MM.1S (cell line): ENCODE results near the gene RUNX2.

Source experiments
- DNase-seq: peaks from one replicate; pipeline ENCODE4 v3.0.0-alpha.2; 2015
- H2AFZ ChIP-seq: fragments of 300-600 bp; sonication (generic); 2 replicates; pipeline ENCODE4 v1.6.0; 2016; ENCODE audit warnings: antibody characterized with exemption, low read length
- H3F3A ChIP-seq: fragments of 300-600 bp; sonication (generic); 2 replicates; pipeline ENCODE4 v1.6.1; 2016; ENCODE audit warnings: mild to moderate bottlenecking, antibody characterized with exemption, low read length, moderate library complexity, mixed read lengths; ENCODE audit not compliant: insufficient read depth
- H3K27ac ChIP-seq: fragments of 300-600 bp; sonication (generic); 2 replicates; pipeline ENCODE4 v1.5.1; 2016; ENCODE audit warnings: mild to moderate bottlenecking, low read length
- H3K27me3 ChIP-seq: fragments of 300-600 bp; sonication (generic); replicated peaks from 2 replicates; pipeline ENCODE4 v1.6.0; 2016; ENCODE audit warnings: low read length; ENCODE audit not compliant: insufficient read depth
- H3K36me3 ChIP-seq: fragments of 300-600 bp; sonication (generic); replicated peaks from 2 replicates; pipeline ENCODE4 v1.6.1; 2016; ENCODE audit warnings: mild to moderate bottlenecking, low read length, mixed read lengths; ENCODE audit not compliant: insufficient read depth
- H3K4me1 ChIP-seq: fragments of 300-600 bp; sonication (generic); 2 replicates; pipeline ENCODE4 v1.6.1; 2016; ENCODE audit warnings: low read length, mixed read lengths
- H3K4me2 ChIP-seq: fragments of 300-600 bp; sonication (generic); 2 replicates; pipeline ENCODE4 v1.6.0; 2016; ENCODE audit warnings: low read depth, low read length
- H3K4me3 ChIP-seq: fragments of 300-600 bp; sonication (generic); 2 replicates; pipeline ENCODE4 v1.5.1; 2016; ENCODE audit warnings: low read length, mixed read lengths
- H3K79me2 ChIP-seq: fragments of 300-600 bp; sonication (generic); 2 replicates; pipeline ENCODE4 v1.6.1; 2016; ENCODE audit warnings: mixed run types, low read length, mixed read lengths
- H3K9ac ChIP-seq: fragments of 300-600 bp; sonication (generic); 2 replicates; pipeline ENCODE4 v1.6.1; 2016; ENCODE audit warnings: low read length, mixed read lengths
- H3K9me2 ChIP-seq: fragments of 300-600 bp; sonication (generic); replicated peaks from 2 replicates; pipeline ENCODE4 v1.6.1; 2016; ENCODE audit warnings: mild to moderate bottlenecking, low read length, mixed read lengths; ENCODE audit not compliant: insufficient read depth
- H3K9me3 ChIP-seq: fragments of 300-600 bp; sonication (generic); replicated peaks from 2 replicates; pipeline ENCODE4 v1.6.1; 2016; ENCODE audit warnings: mild to moderate bottlenecking, low read length, mixed read lengths; ENCODE audit not compliant: insufficient read depth
- H4K20me1 ChIP-seq: fragments of 300-600 bp; sonication (generic); 2 replicates; pipeline ENCODE4 v1.6.1; 2016; ENCODE audit warnings: mild to moderate bottlenecking, low read length, moderate library complexity, mixed read lengths; ENCODE audit not compliant: insufficient read depth
- EZH2 ChIP-seq: fragments of 300-600 bp; sonication (generic); optimal IDR thresholded peaks from 2 replicates; pipeline ENCODE3; 2017; ENCODE audit warnings: low read depth, mild to moderate bottlenecking, antibody characterized with exemption, low read length, mixed read lengths
- EZH2phosphoT487 ChIP-seq: fragments of 300-600 bp; sonication (generic); IDR thresholded peaks from 2 replicates; pipeline ENCODE4 v1.6.1; 2018; ENCODE audit warnings: antibody characterized with exemption, low read length
- TF ChIP-seq, protein P1 (sequence below): fragments of 300-600 bp; sonication (generic); IDR thresholded peaks from 2 replicates; pipeline ENCODE4 v1.5.1; 2016; ENCODE audit warnings: antibody characterized with exemption, low read length, mixed read lengths

The RUNX2 gene

DNA sequence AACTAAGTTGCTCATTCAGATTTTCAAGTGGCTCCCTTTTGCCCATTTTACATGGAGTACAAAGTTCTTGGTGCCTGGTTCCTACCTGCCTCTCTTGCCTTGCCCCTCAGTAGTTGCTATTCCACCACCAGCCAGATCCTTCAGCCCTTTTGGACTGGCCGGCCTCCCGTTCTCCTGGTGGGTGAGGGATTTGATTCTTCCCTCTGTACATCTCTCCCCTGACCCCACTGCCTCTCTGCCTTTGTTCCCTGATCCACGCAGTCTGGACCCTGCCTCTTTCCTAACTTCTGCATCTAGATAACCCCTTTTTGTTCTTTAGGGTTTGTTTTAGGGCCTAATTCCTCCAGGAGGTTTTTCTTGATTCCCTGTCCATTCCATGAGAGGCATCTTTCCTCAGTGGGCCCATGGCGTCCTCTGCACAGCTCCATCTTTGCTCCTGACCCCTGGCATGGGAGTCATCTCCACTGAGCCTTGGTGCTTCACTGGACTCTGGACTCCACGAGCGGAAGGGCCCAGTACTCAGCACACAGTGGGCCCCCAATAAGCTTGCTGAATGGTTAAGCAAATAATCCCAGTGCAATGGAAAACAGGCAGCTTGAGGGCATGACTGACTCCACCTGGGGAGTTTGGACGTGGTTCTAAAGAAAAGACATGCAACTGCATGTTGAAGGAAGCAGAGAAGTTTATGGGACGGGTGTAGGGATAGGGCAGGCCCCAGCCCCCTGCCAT lies 358.9 kb downstream of the RUNX2 start:
- H3K4me2 ChIP-seq, result no peak overlapping the region
- no peak for DNase-seq
- no peaks in the 10 kb centered on the region for H3K79me2 ChIP-seq
- no peaks in the 10 kb centered on the region for H3K9me3 ChIP-seq
- no peak overlapping the region for H2AFZ ChIP-seq
- no peak overlapping the region for H3K4me3 ChIP-seq
- no peaks in the 10 kb centered on the region for H3K9me2 ChIP-seq
- no peak overlapping the region for H3K27ac ChIP-seq
- H3K9ac ChIP-seq, result no peak overlapping the region
- TF ChIP-seq EZH2phosphoT487 (no peak), EZH2 (no peak)
- TF ChIP-seq, protein P1, sequence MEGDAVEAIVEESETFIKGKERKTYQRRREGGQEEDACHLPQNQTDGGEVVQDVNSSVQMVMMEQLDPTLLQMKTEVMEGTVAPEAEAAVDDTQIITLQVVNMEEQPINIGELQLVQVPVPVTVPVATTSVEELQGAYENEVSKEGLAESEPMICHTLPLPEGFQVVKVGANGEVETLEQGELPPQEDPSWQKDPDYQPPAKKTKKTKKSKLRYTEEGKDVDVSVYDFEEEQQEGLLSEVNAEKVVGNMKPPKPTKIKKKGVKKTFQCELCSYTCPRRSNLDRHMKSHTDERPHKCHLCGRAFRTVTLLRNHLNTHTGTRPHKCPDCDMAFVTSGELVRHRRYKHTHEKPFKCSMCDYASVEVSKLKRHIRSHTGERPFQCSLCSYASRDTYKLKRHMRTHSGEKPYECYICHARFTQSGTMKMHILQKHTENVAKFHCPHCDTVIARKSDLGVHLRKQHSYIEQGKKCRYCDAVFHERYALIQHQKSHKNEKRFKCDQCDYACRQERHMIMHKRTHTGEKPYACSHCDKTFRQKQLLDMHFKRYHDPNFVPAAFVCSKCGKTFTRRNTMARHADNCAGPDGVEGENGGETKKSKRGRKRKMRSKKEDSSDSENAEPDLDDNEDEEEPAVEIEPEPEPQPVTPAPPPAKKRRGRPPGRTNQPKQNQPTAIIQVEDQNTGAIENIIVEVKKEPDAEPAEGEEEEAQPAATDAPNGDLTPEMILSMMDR, result no peak
- peaks cover 5% of the 10 kb centered on the region for H3K4me1 ChIP-seq
- no peaks in the 10 kb centered on the region for H4K20me1 ChIP-seq
- H3K27me3 ChIP-seq, result no peaks in the 10 kb centered on the region
- H3F3A ChIP-seq, result peaks cover 6% of the 10 kb centered on the region
- H3K36me3 ChIP-seq, result no peaks in the 10 kb centered on the region

DNA sequence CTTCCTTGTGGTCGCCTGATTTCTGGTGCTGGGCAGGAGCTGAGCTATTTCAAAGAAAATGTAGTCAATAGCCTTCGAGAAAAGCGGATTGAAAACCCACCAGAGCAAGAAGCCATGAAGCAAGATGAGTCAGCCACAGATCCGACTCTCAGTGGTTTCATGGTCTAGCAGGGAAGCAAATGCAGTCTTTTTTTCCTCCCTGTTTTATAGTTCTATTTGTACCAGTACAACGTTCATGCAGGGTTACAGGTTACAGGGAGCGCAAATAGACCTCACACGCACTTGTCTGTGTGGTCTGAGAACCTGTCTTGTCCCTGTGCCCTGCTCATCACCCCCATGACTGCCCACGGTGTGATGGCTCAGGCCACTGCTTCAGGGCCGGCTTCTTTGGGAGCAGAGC lies 359.4 kb downstream of the RUNX2 start:
- Histone ChIP-seq H3K4me3 (no peak overlapping the region), H3K36me3 (no peaks in the 10 kb centered on the region), H3F3A (peaks cover under 1% of the 10 kb centered on the region; the same call in 1 of the 2 replicates), H3K27me3 (no peaks in the 10 kb centered on the region), H4K20me1 (no peaks in the 10 kb centered on the region), H3K79me2 (no peaks in the 10 kb centered on the region), H3K9me2 (no peaks in the 10 kb centered on the region), H2AFZ (no peak overlapping the region), H3K27ac (no peak overlapping the region), H3K9ac (no peak overlapping the region), H3K4me1 (no peaks in the 10 kb centered on the region; the same call in 1 of the 2 replicates), H3K9me3 (no peaks in the 10 kb centered on the region), H3K4me2 (no peak overlapping the region)
- TF ChIP-seq, protein P1, result no peak
- TF ChIP-seq EZH2phosphoT487 (no peak), EZH2 (no peak)
- no peak for DNase-seq

DNA sequence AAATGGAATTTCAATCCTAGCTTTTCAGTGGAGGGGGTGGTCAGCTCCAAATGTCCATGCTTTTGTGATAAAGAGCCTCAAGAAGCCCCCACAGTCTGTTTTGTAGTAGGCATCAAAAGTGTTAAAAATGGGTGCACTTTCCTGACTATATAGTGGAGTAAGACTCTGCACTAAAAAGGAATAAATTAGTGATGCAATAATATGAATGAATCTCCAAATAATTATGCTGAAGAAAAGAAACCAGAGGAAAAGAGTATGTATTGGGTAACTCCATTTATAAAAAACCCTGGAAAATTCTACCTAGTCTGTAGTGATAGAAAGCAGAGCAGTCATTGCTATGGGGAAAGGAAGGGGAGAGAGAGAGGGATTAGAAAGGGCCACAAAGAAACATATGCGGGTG lies 360.1 kb downstream of the RUNX2 start:
- no peak for DNase-seq
- H3K27me3 ChIP-seq, result no peaks in the 10 kb centered on the region

More for the DNA sequence above, 360.1 kb downstream of the RUNX2 start:
- Histone ChIP-seq H2AFZ (no peak overlapping the region), H3K4me3 (no peak overlapping the region), H3K36me3 (no peaks in the 10 kb centered on the region), H3K79me2 (no peaks in the 10 kb centered on the region), H3K9ac (no peak overlapping the region), H3K27ac (no peak overlapping the region), H3K4me2 (no peak overlapping the region), H4K20me1 (no peaks in the 10 kb centered on the region), H3K9me3 (no peaks in the 10 kb centered on the region), H3K4me1 (no peaks in the 10 kb centered on the region), H3K9me2 (no peaks in the 10 kb centered on the region), H3F3A (no peaks in the 10 kb centered on the region)
- TF ChIP-seq, protein P1, result no peak
- no peak for TF ChIP-seq EZH2
- TF ChIP-seq EZH2phosphoT487, result no peak
